Nephron (organoid): ENCODE data around the gene TNFRSF25.

Experiments used
- H3K27ac Mint-ChIP-seq, 3 experiments: 2 replicates each; pipeline ENCODE4 v1.8.0; 2020; ENCODE audit warnings: mixed read lengths in 3 of 3, mild to moderate bottlenecking in 2 of 3, moderate library complexity in 1 of 3
- H3K27me3 Mint-ChIP-seq: 2 replicates; pipeline ENCODE4 v1.8.0; 2021; ENCODE audit warnings: low read depth, mild to moderate bottlenecking, moderate library complexity, mixed read lengths
- H3K36me3 Mint-ChIP-seq: 2 replicates; pipeline ENCODE4 v1.8.0; 2020; ENCODE audit warnings: low read depth, mixed read lengths
- H3K4me1 Mint-ChIP-seq: 2 replicates; pipeline ENCODE4 v1.8.0; 2020; ENCODE audit warnings: mixed read lengths
- H3K4me3 Mint-ChIP-seq, 3 experiments: 2 replicates each; pipeline ENCODE4 v1.8.0; 2020; ENCODE audit warnings: mild to moderate bottlenecking in 3 of 3, mixed read lengths in 3 of 3, moderate library complexity in 2 of 3
- H3K9me3 Mint-ChIP-seq: 2 replicates; pipeline ENCODE4 v1.8.0; 2020; ENCODE audit warnings: mixed read lengths
- TF ChIP-seq, protein P1 (sequence below), 3 experiments: fragments of 200-600 bp; sonication (generic); IDR thresholded peaks; one replicate each; pipeline ENCODE4 v1.5.0; 2021; ENCODE audit warnings: antibody characterized with exemption in 3 of 3; ENCODE audit not compliant: unreplicated experiment in 3 of 3

Gene TNFRSF25

DNA sequence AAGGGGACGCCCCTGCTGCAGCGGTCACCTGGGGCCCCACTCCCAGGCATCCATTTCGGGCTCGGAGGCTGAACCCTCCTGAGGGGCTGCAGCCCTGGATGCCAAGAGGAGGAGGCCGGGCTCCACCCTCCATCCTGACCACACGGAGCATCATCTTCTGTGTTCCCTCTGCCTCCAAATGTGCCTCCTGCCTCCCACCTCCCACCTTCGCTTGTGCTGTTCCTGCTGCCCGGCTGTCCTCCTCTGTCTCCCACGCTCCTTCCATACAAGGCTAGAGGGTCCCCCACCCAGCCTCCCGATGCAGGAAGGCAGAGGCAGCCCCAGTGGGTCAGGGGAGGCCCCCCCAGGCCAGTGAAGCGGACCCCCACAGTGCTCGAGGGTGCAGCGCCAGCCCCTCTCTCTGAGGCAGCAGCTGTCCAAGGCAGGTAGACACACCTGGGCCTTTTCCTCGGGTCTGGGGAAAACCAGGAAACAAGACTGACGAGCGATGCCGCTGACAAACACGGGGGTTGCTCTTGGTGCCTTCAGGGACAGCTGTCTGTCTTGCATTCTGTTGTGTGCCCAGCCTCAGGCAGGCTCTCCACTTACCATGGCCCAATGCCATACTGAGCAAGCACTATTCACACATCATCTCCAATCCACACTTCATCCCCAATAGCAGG, 42.3 kb upstream of the TNFRSF25 start:
- Mint-ChIP-seq H3K4me3 (no peak overlapping the region), H3K27ac (no peak overlapping the region), H3K27me3 (peaks cover 13% of the 10 kb centered on the region), H3K4me1 (peaks cover 25% of the 10 kb centered on the region), H3K36me3 (no peaks in the 10 kb centered on the region), H3K9me3 (no peaks in the 10 kb centered on the region)
- TF ChIP-seq, protein P1, sequence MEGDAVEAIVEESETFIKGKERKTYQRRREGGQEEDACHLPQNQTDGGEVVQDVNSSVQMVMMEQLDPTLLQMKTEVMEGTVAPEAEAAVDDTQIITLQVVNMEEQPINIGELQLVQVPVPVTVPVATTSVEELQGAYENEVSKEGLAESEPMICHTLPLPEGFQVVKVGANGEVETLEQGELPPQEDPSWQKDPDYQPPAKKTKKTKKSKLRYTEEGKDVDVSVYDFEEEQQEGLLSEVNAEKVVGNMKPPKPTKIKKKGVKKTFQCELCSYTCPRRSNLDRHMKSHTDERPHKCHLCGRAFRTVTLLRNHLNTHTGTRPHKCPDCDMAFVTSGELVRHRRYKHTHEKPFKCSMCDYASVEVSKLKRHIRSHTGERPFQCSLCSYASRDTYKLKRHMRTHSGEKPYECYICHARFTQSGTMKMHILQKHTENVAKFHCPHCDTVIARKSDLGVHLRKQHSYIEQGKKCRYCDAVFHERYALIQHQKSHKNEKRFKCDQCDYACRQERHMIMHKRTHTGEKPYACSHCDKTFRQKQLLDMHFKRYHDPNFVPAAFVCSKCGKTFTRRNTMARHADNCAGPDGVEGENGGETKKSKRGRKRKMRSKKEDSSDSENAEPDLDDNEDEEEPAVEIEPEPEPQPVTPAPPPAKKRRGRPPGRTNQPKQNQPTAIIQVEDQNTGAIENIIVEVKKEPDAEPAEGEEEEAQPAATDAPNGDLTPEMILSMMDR (IDR thresholded peaks at IDR 0.05; ENCODE audit: unreplicated experiment in 3 of 3): no peak

DNA sequence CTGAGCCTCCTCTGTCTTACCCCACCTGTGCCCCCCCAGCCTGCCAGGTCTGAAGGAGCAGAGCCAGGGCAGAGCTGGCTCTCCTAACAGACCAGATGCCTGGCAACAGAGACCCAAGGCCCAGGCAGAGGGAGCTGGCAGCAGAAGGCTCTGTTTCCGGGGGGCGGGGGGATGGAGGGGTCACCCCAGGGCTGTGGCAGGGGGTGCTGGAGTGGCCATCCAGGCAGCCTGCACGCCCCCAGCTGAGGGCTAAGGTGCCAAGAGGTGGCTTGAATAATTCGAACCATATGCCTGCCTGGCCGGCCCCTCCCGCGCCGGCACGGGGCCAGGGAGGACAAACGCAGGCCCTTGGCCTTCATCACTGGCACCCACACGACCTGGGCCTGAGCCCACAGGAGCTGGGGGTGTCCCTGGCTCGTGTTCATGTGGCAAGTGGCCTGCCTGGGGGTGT, 41.5 kb upstream of the TNFRSF25 start:
- Mint-ChIP-seq H3K27ac (no peak overlapping the region), H3K4me3 (no peak overlapping the region), H3K27me3 (peaks cover 13% of the 10 kb centered on the region), H3K36me3 (no peaks in the 10 kb centered on the region), H3K9me3 (no peaks in the 10 kb centered on the region), H3K4me1 (peaks cover 25% of the 10 kb centered on the region)
- TF ChIP-seq, protein P1 (IDR thresholded peaks at IDR 0.05; ENCODE audit: unreplicated experiment in 3 of 3): no peak

DNA sequence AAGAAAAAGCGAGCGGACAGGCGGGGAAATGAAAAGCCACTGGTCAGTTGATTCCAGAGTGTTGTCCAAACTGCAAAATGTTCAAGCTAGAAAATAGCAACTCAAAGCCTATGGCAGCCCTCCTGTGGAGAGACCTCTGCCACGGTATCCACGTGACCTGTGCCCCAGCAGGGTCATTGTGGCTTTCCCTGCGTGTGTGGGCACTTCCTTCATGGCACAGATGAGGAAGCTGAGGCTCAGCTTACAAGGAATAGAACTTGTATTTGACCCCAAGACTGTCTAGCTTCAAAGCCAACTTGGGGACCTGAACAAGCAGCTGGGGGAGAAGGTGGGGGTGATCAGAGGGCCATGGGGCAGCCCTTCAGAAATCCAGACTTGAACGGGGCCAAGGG, 41.1 kb upstream of the TNFRSF25 start:
- H3K4me1 Mint-ChIP-seq: peaks cover 25% of the 10 kb centered on the region
- H3K4me3 Mint-ChIP-seq: no peak overlapping the region
- TF ChIP-seq, protein P1 (IDR thresholded peaks at IDR 0.05; ENCODE audit: unreplicated experiment in 3 of 3): no peak
- peaks cover 13% of the 10 kb centered on the region for H3K27me3 Mint-ChIP-seq
- peak overlapping the region in 2 of 3 experiments; percentile 31 to 62 for H3K27ac Mint-ChIP-seq
- H3K9me3 Mint-ChIP-seq: no peaks in the 10 kb centered on the region
- no peaks in the 10 kb centered on the region for H3K36me3 Mint-ChIP-seq

DNA sequence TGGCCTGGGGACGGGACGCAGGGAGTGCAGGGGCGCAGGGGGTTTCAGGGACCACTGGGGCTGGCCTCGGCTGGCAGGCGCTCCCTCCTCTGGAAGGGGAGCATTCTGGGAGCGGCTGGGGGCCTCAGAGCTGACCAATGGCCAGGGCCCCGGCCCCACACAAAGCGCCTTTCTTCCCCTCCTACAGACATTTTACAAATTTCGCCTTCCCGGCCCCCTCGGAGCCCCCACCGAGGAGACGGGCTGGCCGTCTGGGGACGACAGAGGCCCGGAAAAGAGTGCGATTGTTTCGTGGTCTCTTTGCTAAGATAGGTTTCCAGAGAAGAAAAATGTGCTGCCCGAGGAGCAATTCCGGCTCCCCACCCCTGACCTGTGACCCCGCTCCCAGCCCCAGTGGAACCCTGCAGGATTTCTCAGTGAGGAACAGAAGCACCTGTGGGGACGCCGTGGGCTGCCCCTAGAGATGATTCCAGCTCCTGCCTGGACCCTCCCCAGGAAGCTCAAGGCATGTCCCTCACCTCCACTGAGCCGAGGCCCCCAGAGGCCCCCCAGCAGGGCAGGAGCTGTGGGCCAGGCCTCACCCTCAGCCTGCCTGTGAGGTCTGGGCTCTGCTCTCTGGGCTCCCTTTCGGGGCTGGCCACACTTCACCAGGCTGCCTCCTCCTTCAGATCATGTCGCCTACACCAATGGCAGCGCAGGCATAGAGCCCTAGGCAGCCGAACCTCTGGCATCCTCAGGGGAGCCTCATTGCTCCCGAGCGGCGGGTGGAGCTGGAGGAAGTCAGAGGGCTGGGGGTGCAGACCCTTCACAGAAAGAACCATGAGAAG, 40.5 kb upstream of the TNFRSF25 start:
- H3K27ac Mint-ChIP-seq: peak overlapping the region in 2 of 3 experiments; percentile 31 to 62
- no peaks in the 10 kb centered on the region for H3K9me3 Mint-ChIP-seq
- H3K4me1 Mint-ChIP-seq: peaks cover 26% of the 10 kb centered on the region
- no peak overlapping the region for H3K4me3 Mint-ChIP-seq
- no peaks in the 10 kb centered on the region for H3K36me3 Mint-ChIP-seq
- H3K27me3 Mint-ChIP-seq: peaks cover 13% of the 10 kb centered on the region
- TF ChIP-seq, protein P1 (IDR thresholded peaks at IDR 0.05; ENCODE audit: unreplicated experiment in 3 of 3): no peak

DNA sequence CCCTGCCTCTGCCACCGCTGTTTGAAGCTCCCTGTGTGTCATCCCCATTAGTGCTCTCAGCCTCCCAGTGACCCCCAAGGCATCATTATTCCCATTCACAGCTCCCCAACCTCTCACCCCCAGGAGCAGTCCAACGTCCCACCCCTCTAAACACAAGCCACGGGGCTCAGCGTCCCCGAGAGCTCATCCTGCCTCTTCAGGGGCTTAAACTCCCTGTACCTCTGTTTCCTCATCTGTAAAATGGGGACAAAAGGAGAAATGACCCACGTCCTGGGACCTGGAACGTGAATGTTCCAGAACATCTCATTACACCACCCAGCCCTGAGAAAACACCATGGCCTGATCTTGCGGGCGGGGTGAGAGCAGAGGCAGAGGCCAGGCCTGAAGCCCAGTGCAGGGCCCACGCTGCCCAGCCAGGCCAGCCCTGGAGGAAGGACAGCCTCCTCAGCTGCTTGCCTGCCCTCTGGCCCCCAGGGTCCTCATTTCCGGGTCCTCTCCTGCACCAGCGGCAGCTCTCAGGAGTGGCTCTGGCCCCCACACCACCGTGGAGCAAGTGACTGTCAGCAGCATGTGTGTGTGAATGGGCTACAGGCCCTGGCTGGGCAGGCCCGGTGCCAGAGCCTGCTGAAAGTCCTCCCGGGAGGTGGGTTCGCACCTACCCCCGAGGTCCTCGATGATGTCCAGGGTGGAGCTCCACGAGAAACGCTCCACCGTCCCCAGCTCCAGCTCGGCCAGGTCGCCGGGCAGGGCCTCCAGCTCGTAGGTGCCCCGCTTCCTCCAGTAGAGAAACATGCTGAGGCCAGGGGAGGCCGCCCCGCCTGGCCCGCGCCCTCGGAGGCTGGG, 39.6 kb upstream of the TNFRSF25 start:
- Mint-ChIP-seq H3K4me3 (no peak overlapping the region), H3K27ac (no peak overlapping the region), H3K9me3 (no peaks in the 10 kb centered on the region), H3K4me1 (peaks cover 34% of the 10 kb centered on the region), H3K36me3 (no peaks in the 10 kb centered on the region), H3K27me3 (peaks cover 18% of the 10 kb centered on the region)
- TF ChIP-seq, protein P1 (IDR thresholded peaks at IDR 0.05; ENCODE audit: unreplicated experiment in 3 of 3): no peak
